ENCODE results near the gene B4GAT1.

Gene B4GAT1

GRCh38 chr11:66367561-66368312, 20.3 kb upstream of the B4GAT1 start:
- Histone ChIP-seq H4K20me1 (ENCODE audit: insufficient read depth, low read length) (no peaks in the 10 kb centered on the region), H3K4me2 (ENCODE audit: low read length) (no peak overlapping the region), H3K9ac (ENCODE audit: low read length) (no peak overlapping the region), H3K27ac (ENCODE audit: low read length) (no peak overlapping the region), H3K9me3 (ENCODE audit: insufficient read depth, low read length) (no peaks in the 10 kb centered on the region), H3K4me3 (ENCODE audit: low read length) (no peak overlapping the region), H3K36me3 (replicated peaks; ENCODE audit: low read depth, low read length) (no peaks in the 10 kb centered on the region), H3K4me1 (ENCODE audit: low read length) (peaks cover 3% of the 10 kb centered on the region), H2AFZ (ENCODE audit: low read depth, low read length) (no peak overlapping the region), H3K79me2 (ENCODE audit: low read length) (no peaks in the 10 kb centered on the region), H3K27me3 (ENCODE audit: low read depth, low read length) (no peaks in the 10 kb centered on the region)
- TF ChIP-seq CTCF (IDR thresholded peaks at IDR 0.05; ENCODE audit: low read depth, low read length) (no peak), EZH2phosphoT487 (IDR thresholded peaks at IDR 0.05; ENCODE audit: low read depth) (no peak)

- Histone ChIP-seq H2AFZ (ENCODE audit: low read depth, low read length) (no peak overlapping the region), H4K20me1 (ENCODE audit: insufficient read depth, low read length) (no peaks in the 10 kb centered on the region), H3K4me2 (ENCODE audit: low read length) (no peak overlapping the region), H3K9ac (ENCODE audit: low read length) (no peak overlapping the region), H3K36me3 (replicated peaks; ENCODE audit: low read depth, low read length) (no peaks in the 10 kb centered on the region), H3K9me3 (ENCODE audit: insufficient read depth, low read length) (no peaks in the 10 kb centered on the region), H3K27me3 (ENCODE audit: low read depth, low read length) (no peaks in the 10 kb centered on the region), H3K4me1 (ENCODE audit: low read length) (no peaks in the 10 kb centered on the region), H3K27ac (ENCODE audit: low read length) (no peak overlapping the region), H3K4me3 (ENCODE audit: low read length) (no peak overlapping the region), H3K79me2 (ENCODE audit: low read length) (no peaks in the 10 kb centered on the region)
- TF ChIP-seq EZH2phosphoT487 (IDR thresholded peaks at IDR 0.05; ENCODE audit: low read depth) (no peak), CTCF (IDR thresholded peaks at IDR 0.05; ENCODE audit: low read depth, low read length) (no peak)
Observed at GRCh38 chr11:66366844-66367477, 19.5 kb upstream of the B4GAT1 start.

GRCh38 chr11:66365711-66366619, 18.5 kb upstream of the B4GAT1 start:
- Histone ChIP-seq H3K27ac (ENCODE audit: low read length) (no peak overlapping the region), H4K20me1 (ENCODE audit: insufficient read depth, low read length) (no peaks in the 10 kb centered on the region), H3K27me3 (ENCODE audit: low read depth, low read length) (no peaks in the 10 kb centered on the region), H3K36me3 (replicated peaks; ENCODE audit: low read depth, low read length) (no peaks in the 10 kb centered on the region), H3K4me2 (ENCODE audit: low read length) (no peak overlapping the region), H3K4me1 (ENCODE audit: low read length) (no peaks in the 10 kb centered on the region), H2AFZ (ENCODE audit: low read depth, low read length) (no peak overlapping the region), H3K9ac (ENCODE audit: low read length) (no peak overlapping the region), H3K4me3 (ENCODE audit: low read length) (no peak overlapping the region), H3K79me2 (ENCODE audit: low read length) (no peaks in the 10 kb centered on the region), H3K9me3 (ENCODE audit: insufficient read depth, low read length) (no peaks in the 10 kb centered on the region)
- TF ChIP-seq EZH2phosphoT487 (IDR thresholded peaks at IDR 0.05; ENCODE audit: low read depth) (no peak), CTCF (IDR thresholded peaks at IDR 0.05; ENCODE audit: low read depth, low read length) (no peak)

- no peak overlapping the region for H3K9ac ChIP-seq (ENCODE audit: low read length)
- H3K4me1 ChIP-seq (ENCODE audit: low read length) = no peaks in the 10 kb centered on the region
- no peaks in the 10 kb centered on the region for H3K9me3 ChIP-seq (ENCODE audit: insufficient read depth, low read length)
- H3K4me3 ChIP-seq (ENCODE audit: low read length) = no peak overlapping the region
- H2AFZ ChIP-seq (ENCODE audit: low read depth, low read length) = no peak overlapping the region
- H3K27ac ChIP-seq (ENCODE audit: low read length) = no peak overlapping the region
- H3K79me2 ChIP-seq (ENCODE audit: low read length) = no peaks in the 10 kb centered on the region
- H3K36me3 ChIP-seq (replicated peaks; ENCODE audit: low read depth, low read length) = no peaks in the 10 kb centered on the region
- H4K20me1 ChIP-seq (ENCODE audit: insufficient read depth, low read length) = no peaks in the 10 kb centered on the region
- no peak for TF ChIP-seq CTCF (IDR thresholded peaks at IDR 0.05; ENCODE audit: low read depth, low read length)
- no peak for TF ChIP-seq EZH2phosphoT487 (IDR thresholded peaks at IDR 0.05; ENCODE audit: low read depth)
- H3K27me3 ChIP-seq (ENCODE audit: low read depth, low read length) = no peaks in the 10 kb centered on the region
- no peak overlapping the region for H3K4me2 ChIP-seq (ENCODE audit: low read length)
Observed at GRCh38 chr11:66365166-66365565, 17.7 kb upstream of the B4GAT1 start.

Data from OCI-LY3 (cell line).